GM21737 (cell line): ENCODE data around the gene TBX10.
A peak's percentile ranks its signal among the peaks of the same experiment; 100 is the strongest.
"Not testable (repeated sequence)": the region's sequence is repeated elsewhere in the genome, so short reads cannot be mapped to it uniquely, and the experiment has no call there.

Experiments used
- ATAC-seq: cut with Tn5 transposase; IDR thresholded peaks from one replicate; pipeline ENCODE4 v1.9.1; 2021; ENCODE audit warnings: mild to moderate bottlenecking, moderate library complexity; ENCODE audit not compliant: unreplicated experiment

The TBX10 gene

DNA sequence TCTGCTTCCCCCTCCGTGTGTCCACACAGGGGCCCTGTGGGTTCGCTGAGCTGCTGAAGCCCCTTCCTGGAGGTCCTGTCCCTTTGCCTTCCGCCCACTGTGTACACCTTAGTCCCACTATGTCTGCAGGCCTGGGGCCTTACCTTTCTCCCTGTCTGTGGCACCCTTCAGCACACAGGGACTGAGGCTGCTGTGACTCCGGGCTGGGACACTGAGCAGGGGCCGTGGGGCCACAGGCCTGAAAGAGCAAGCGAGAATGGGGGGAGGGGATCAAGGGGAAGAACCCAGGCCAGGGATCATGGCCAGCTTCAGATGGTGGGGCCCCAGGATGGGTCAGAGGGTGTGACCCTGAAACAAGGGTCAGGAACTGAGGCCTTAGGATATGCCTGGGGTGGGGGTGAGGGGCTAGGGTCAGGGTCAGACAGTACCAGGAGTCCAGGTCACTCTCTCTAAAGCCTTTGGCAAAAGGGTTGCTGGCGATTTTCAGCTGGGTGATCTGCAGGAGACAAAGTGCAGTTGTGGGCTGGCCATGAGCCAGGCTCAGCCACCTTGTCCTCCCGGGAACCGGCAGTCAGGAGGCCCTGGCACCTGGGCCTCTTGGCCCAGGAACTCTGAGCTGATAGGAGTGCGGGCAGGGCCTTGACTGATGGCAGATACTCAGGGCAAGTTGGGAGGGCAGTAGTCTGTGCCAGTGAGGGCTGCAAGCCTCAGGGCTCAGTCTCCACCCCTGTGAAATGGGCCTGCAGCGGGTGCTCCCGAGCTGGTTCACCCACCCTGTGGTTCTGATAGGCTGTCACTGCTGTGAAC is 7.2 kb downstream of the TBX10 start:
- no peak for ATAC-seq

DNA sequence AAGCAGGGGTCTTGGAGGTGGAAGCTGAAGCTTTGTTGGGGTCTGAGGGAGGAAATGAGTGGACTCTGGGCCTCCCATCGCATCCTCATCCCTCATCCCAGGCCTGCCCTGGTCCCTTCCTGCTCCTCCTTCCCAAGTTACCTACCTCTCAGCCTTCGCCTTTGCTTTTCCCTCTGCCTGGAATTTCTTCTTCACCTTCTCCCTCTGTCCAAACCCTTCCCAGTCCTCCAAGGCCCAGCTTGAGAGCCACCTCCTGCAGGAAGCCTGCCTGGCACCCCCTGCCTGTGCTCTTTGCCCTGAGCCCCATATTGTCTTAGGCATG is 7.7 kb downstream of the TBX10 start:
- no peak for ATAC-seq

DNA sequence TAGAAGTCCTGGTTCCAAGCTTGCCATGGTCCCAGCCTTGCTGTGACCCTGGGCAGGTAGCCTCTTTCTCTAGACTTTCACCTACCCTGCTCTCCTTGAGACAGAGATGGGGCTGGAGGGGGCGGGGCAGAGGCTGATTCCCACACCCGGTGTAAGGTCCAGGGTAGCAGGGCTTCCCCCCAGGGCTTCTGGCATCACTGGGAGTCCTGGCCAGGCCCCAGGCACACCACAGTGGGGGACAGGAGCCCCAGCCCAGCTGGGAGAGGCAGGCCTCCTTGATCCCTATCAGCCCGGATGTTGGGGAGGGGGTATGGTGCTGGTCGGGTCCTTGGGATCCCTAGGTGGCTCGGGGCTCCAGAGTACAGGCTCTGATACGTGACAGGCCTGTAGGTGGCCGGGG is 8.2 kb downstream of the TBX10 start:
- no peak for ATAC-seq

DNA sequence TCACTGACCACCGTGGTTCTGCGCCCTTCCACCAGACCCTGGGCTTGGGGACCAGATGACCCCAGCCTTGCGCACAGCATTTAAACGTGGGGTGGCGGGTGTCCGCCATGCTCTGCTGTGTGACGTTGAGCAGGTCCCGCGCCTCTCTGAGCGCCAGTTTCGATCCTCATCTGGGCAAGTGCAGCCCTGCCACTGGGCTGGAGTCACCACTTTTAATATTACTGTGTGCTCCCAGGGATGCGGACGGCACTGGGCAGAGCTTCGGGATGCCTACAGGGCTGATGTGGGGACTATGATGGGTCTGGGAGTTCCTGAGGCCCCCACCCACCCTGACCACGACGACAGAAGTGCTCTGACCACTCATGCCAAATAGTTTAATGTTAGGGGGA is 8.6 kb downstream of the TBX10 start:
- ATAC-seq = no peak

DNA sequence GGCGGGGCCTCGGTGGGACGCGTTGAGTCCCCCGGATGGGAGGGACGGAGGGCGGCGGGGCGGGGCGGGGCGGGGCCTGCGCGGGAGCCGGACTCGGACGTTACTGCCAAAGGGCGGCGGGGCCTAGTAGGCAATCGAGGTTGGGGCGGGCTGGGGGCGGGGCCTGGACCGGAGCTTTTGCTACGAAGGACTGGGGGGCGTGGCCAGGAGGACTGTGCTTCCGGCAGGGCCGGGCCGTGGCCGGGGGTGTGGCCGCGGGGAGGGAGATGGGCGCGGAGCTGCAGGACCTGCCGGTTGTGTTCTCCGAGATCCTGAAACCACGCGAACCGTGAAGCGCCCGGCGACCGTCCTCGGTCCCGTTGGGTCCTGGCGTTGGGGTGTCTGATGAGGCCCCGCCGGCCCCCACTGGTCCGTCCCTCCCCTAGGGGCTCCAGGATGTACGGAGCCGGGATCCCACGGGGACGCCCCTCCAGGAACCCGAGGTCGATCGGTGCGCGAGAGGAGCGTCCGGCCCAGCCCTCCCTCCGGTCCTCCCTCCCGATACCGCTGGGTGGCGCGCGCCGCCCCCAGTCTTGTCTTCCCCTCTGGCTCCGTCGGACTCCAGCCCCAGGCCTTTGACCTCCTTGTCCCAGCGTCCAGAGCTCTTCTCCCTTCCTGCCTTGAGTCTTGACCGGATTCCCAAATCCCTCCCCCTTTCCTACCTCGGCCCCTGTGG is 9.2 kb downstream of the TBX10 start:
- peak; percentile 62 for ATAC-seq

DNA sequence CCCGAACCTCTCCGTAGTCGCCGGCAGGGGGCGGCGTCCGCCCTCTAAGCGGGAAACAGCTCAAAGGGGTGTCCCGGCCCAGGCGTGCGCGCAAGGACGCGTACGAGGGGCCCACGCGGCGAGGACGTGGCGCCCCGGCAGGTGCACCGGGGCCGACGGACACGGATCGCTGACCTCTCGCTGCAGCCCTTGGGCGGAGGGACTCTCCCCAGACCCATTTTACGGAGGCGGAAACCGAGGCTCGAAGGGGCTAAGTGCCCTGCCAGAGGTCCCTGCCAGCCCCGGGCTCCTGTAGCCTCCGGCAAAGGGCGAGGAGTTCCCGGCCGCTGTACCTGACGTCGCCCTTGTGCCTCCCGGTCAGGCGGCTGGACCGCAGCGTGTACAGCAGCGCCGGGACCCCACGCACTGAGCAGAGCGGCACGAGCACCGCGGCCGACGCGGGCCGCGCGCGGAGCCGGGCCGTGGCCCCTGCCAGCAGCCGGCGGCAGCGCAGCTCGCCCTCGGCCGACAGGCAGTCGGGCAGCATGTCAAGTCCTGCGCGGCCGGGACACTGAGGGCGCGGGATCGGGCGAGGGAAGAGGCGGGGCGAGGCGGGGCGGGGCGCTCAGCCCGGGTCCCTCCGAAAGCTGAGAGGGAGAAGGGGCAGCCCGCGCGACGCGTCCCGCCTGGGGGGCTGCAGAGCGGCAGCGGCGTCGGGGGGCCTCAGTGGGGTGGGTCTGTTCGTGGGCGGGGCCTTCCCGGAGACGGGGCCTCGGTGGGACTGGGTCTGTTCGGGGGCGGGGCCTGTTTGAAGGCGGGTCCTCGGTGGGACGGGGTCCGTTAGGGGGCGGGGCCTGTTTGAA is 10.0 kb downstream of the TBX10 start, which contains the start of gene NUDT8:
Gene NUDT8 (minus strand): TSS at position 552 of the 842 bp plus-strand sequence. CDS start 26 bp downstream, at position 526.
- peak; percentile 42 for ATAC-seq

DNA sequence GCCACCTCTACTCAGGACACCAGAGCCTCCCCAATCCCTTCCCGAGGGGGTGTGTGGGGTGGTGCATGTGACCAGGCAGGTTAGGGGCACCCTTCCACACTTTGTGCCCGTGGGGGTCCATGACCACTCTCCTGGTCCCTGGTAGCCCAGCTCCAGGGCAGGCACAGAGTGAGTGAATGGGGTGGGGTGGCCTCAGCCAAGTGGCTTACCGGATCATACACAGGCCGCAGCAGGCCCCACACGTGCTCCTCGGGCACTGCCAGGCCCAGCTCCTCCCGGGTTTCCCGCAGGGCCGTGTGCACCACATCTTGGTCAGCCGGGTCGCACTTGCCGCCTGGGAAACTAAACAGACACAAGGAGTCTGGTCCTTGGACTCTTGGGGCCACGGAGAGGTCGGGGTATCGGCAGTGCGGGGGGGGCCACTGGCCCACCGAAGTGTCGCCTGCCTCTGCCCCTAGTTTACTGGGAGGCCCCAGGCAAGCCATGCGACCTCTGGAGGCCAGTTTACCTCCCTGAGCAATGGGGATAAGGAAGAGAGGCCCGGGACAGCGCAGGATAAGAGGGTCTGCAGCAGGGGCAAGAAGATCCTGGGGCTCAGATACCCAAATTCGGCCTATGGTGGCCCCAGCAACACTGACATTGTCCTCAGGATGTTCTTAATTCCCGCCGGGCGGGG is 10.7 kb downstream of the TBX10 start:
- ATAC-seq = no peak

DNA sequence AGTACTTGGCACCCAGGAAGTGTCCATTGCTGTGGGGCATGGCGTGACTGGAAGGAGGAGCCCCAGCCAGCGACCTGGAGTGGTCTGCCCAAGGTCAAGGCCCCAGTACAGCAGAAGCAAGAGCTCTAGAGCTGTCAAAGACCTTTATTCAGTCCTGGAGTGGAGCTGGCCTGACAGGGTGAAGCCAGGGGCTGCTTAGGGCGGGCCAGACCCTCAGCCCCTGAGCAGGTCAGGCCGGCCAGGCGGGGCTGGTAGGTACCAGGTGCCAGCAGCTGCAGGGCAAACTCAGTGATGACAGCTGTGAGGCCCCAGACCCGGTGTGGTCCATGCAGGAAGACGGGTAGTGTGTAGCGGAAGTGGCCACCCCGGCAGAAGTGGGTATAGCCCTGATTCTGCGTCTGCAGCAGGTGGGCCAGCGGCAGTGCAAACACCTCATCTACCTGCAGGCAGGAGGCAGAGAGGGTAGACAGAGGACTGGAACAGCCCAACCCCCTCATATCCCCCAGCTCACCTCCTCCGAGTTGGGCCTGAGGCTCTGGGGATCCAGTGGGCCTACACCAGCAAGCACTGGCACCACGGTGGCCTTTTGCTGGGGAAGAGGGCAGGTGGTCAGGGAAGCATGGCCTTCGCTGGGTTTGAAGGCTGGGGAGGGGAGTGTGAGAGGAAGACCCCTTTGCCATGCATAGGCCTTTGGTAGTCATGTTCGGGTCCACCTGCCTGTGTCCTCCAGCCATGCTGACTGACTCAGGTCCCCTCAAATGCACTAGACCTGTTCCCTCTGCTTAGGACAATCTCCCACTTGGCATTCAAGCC is 11.5 kb downstream of the TBX10 start:
- no peak for ATAC-seq

DNA sequence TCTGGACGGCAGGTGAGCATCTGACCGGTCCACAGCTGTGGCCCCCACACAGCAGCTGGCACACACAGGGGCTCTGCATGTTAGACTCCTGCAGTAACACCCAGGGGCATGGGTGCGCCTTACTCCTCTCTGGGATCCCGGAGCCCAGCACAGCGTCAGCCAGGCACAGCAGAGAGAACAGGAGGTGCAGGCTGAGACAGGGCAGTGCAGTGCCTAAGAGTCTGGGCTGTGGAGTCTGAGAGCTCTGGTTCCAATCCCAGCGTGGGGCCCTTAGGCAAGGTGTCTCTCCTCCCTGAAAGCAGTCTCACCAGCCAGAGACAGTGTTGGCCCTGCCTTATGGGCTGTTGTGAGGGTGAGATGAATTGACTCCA is 12.1 kb downstream of the TBX10 start:
- no peak for ATAC-seq

DNA sequence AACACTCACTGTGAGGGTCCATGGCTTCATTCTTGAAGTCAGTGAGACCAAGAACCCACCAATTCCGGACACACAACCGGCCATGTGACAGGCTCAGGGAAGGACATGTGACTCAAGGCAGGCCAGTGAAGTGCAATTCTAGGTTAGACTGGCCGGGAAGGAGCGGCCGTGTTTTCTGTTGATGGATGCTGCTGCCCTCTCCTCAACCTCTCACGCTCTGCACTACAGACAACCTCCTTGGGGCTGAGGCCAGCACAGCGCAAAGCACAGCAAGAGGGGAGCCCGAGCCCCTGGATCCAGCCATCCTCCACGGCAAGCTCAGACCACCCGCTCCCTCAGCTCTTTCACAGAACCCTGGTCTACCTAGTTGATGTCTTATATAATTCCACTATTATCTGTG is 12.6 kb downstream of the TBX10 start:
- ATAC-seq = no peak

DNA sequence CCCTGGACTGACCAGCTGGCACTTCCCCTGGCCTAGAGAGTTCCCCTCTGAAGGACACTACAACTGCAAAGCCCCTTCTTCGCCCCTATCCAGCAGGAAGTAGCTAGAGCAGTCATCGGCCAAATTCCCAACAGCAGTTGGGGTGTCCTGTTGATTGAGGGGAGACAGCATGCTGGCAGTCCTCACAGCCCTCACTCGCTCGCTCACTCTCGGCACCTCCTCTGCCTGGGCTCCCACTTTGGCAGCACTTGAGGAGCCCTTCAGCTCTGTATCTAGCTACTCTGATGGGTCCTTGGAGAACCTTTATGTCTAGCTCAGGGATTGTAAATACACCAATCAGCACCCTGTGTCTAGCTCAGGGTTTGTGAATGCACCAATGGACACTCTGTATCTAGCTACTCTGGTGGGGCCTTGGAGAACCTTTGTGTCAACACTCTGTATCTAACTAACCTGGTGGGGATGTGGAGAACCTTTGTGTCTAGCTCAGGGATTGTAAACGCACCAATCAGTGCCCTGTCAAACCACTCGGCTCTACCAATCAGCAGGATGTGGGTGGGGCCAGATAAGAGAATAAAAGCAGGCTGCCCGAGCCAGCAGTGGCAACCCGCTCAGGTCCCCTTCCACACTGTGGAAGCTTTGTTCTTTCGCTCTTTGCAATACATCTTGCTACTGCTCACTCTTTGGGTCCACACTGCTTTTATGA is 13.3 kb downstream of the TBX10 start:
- ATAC-seq = not testable (repeated sequence)

DNA sequence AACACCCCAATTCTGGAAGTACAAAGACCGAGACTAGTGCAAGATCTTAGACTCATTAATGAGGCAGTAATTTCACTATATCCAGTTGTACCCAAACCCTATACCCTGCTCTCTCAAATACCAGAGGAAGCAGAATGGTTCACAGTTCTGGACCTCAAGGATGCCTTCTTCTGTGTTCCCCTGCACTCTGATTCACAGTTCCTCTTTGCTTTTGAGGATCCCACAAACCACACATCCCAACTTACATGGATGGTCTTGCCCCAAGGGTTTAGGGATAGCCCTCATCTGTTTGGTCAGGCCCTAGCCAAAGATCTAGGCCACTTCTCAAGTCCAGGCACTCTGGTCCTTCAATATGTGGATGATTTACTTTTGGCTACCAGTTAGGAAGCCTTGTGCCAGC is 15.8 kb downstream of the TBX10 start:
- not testable (repeated sequence) for ATAC-seq

DNA sequence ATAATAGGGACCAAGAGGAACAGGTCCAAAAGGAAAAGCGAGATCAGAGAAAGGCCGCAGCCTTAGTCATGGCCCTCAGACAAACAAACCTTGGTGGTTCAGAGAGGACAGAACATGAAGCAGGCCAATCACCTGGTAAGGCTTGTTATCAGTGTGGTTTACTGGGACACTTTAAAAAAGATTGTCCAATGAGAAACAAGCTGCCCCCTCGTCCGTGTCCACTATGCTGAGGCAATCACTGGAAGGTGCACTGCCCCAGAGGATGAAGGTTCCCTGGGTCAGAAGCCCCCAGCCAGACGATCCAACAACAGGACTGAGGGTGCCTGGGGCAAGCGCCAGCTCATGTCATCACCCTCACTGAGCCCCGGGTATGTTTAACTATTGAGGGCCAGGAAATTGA is 16.7 kb downstream of the TBX10 start:
- not testable (repeated sequence) for ATAC-seq

DNA sequence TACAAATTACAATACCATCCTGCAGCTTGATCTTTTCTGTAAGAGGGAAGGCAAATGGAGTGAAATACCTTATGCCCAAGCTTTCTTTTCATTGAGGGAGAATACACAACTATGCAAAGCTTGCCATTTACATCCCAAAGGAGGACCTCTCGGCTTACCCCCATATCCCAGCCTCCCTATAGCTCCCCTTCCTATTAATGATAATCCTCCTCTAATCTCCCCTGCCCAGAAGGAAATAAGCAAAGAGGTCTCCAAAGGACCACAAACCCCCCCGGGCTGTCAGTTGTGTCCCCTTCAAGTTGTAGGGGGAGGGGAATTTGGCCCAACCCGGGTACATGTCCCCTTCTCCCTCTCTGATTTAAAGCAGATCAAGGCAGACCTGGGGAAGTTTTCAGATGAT is 17.6 kb downstream of the TBX10 start:
- ATAC-seq = not testable (repeated sequence)

DNA sequence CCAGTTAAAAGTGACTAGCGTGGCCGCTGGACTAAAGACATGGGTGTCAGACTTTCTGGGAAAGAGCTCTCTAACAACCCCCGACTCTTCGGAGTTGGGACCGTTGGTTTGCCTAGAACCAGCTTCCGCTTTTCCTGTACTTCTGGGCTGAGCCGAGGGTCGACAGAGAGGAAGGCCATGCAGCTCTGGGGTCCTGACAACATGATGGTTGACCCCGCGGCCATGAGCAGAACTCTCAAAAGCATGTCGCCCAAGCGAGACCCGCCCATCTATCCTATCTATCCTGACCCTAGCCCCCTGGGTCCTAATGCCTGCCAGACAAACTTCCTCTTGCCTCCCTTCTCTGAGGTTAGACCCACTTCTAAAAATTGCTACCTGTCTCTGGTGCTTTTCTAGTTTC is 18.9 kb downstream of the TBX10 start:
- ATAC-seq = not testable (repeated sequence)

DNA sequence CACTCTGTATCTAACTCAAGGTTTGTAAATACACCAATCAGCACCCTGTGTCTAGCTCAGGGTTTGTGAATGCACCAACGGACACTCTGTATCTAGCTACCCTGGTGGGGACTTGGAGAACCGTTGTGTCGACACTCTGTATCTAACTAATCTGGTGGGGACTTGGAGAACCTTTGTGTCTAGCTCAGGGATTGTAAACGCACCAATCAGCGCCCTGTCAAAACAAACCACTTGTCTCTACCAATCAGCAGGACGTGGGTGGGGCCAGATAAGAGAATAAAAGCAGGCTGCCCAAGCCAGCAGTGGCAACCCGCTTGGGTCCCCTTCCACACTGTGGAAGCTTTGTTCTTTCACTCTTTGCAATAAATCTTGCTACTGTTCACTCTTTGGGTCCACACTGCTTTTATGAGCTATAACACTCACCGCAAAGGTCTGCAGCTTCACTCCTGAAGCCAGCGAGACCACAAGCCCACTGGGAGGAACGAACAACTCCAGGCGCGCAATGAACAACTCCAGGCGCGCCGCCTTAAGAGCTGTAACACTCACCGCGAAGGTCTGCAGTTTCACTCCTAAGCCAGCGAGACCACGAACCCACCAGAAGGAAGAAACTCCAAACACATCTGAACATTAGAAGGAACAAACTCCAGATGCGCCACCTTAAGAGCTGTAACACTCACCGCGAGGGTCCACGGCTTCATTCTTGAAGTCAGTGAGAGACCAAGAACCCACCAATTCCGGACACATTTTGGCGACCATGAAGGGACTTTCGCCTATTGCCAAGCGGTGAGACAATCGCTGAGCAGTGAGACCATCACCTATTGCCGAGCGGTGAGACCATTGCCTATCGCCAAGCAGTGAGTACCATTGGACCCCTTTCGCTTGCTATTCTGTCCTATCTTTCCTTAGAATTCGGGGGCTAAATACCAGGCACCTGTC is 19.6 kb downstream of the TBX10 start:
- not testable (repeated sequence) for ATAC-seq

DNA sequence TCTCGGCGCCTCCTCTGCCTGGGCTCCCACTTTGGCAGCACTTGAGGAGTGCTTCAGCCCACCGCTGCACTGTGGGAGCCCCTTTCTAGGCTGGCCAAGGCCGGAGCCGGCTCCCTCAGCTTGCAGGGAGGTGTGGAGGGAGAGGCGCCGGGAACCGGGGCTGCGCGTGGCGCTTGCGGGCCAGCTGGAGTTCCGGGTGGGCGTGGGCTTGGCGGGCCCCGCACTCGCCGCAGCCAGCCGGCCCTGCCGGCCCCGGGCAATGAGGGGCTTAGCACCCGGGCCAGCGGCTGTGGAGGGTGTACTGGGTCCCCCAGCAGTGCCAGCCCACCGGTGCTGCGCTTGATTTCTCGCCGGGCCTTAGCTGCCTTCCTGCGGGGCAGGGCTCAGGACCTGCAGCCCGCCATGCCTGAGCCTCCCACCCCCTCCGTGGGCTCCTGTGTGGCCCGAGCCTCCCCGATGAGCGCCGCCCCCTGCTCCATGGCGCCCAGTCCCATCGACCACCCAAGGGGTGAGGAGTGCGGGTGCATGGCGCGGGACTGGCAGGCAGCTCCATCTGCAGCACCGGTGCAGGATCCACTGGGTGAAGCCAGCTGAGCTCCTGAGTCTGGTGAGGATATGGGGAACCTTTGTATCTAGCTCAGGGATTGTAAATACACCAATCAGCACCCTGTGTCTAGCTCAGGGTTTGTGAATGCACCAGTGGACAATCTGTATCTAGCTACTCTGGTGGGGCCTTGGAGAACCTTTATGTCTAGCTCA is 20.5 kb downstream of the TBX10 start:
- ATAC-seq = not testable (repeated sequence)
